GM21381 (cell line): Measurements from ENCODE around the gene CDH13.

Experiments used
- ATAC-seq: cut with Tn5 transposase; IDR thresholded peaks from one replicate; pipeline ENCODE4 v1.9.1; 2021; ENCODE audit warnings: mild to moderate bottlenecking, moderate library complexity; ENCODE audit not compliant: unreplicated experiment

The CDH13 gene

GRCh38 chr16:83206426-83206825 lies 579.7 kb downstream of the CDH13 start:
- no peak for ATAC-seq

GRCh38 chr16:83211711-83212110 lies 584.9 kb downstream of the CDH13 start:
- no peak for ATAC-seq

- no peak for ATAC-seq
Observed at GRCh38 chr16:83212301-83212841, 585.6 kb downstream of the CDH13 start.

GRCh38 chr16:83214671-83215070 lies 587.9 kb downstream of the CDH13 start:
- ATAC-seq: no peak

- no peak for ATAC-seq
Observed at GRCh38 chr16:83215406-83216001, 588.7 kb downstream of the CDH13 start.

- ATAC-seq: no peak
Observed at GRCh38 chr16:83219285-83219684, 592.5 kb downstream of the CDH13 start.

- no peak for ATAC-seq
Observed at GRCh38 chr16:83220066-83220465, 593.3 kb downstream of the CDH13 start.

- ATAC-seq: no peak
Observed at GRCh38 chr16:83224642-83225041, 597.9 kb downstream of the CDH13 start.

- no peak for ATAC-seq
Observed at GRCh38 chr16:83227336-83227735, 600.6 kb downstream of the CDH13 start.

GRCh38 chr16:83231729-83232128 lies 605.0 kb downstream of the CDH13 start:
- ATAC-seq: no peak

- ATAC-seq: no peak
Observed at GRCh38 chr16:83233153-83233552, 606.4 kb downstream of the CDH13 start.

- ATAC-seq: no peak
Observed at GRCh38 chr16:83238949-83239691, 612.4 kb downstream of the CDH13 start.

GRCh38 chr16:83244057-83244456 lies 617.3 kb downstream of the CDH13 start:
- ATAC-seq: no peak

GRCh38 chr16:83245061-83245460 lies 618.3 kb downstream of the CDH13 start:
- ATAC-seq: no peak

GRCh38 chr16:83247767-83248372 lies 621.1 kb downstream of the CDH13 start:
- ATAC-seq: no peak

- ATAC-seq: no peak
Observed at GRCh38 chr16:83248735-83249463, 622.1 kb downstream of the CDH13 start.

- no peak for ATAC-seq
Observed at GRCh38 chr16:83253521-83253920, 626.8 kb downstream of the CDH13 start.

- ATAC-seq: no peak
Observed at GRCh38 chr16:83258366-83258928, 631.7 kb downstream of the CDH13 start.

- ATAC-seq: no peak
Observed at GRCh38 chr16:83266848-83267553, 640.2 kb downstream of the CDH13 start.

- ATAC-seq: no peak
Observed at GRCh38 chr16:83268169-83268568, 641.4 kb downstream of the CDH13 start.
